NOMO-1 (cell line): ENCODE measurements around the gene PLCB4.
"Not testable (repeated sequence)": the region's sequence is repeated elsewhere in the genome, so short reads cannot be mapped to it uniquely, and the experiment has no call there.

Experiments used
- DNase-seq, 2 experiments: peaks; one replicate each; lab custom pipeline; 2025; ENCODE audit not compliant: unreplicated experiment in 2 of 2; lab: John Stamatoyannopoulos, UW

Gene PLCB4

GRCh38 chr20:9140162-9140760, 71.4 kb downstream of the PLCB4 start:
- DNase-seq, result no peak

- DNase-seq, result no peak
These were observed 72.2 kb downstream of the PLCB4 start for GRCh38 chr20:9141070-9141469.

GRCh38 chr20:9141921-9142320, 73.0 kb downstream of the PLCB4 start:
- DNase-seq, result no peak

GRCh38 chr20:9142809-9143208, 73.9 kb downstream of the PLCB4 start:
- no peak for DNase-seq

GRCh38 chr20:9143926-9144325, 75.0 kb downstream of the PLCB4 start:
- DNase-seq, result no peak

- DNase-seq, result peak in 1 of 2 experiments; percentile 5
These were observed 75.8 kb downstream of the PLCB4 start for GRCh38 chr20:9144643-9145042.

- no peak for DNase-seq
These were observed 76.3 kb downstream of the PLCB4 start for GRCh38 chr20:9145142-9145541.

- no peak for DNase-seq
These were observed 77.8 kb downstream of the PLCB4 start for GRCh38 chr20:9146649-9147048.

- no peak for DNase-seq
These were observed 78.7 kb downstream of the PLCB4 start for GRCh38 chr20:9147547-9148024.

GRCh38 chr20:9148291-9148690, 79.4 kb downstream of the PLCB4 start:
- no peak for DNase-seq

- DNase-seq, result no peak
These were observed 80.2 kb downstream of the PLCB4 start for GRCh38 chr20:9149087-9149486.

- no peak for DNase-seq
These were observed 80.9 kb downstream of the PLCB4 start for GRCh38 chr20:9149796-9150195.

- DNase-seq, result no peak
These were observed 81.8 kb downstream of the PLCB4 start for GRCh38 chr20:9150679-9151078.

- not testable (repeated sequence) for DNase-seq
These were observed 83.3 kb downstream of the PLCB4 start for GRCh38 chr20:9152139-9152538.

- DNase-seq, result no peak
These were observed 85.7 kb downstream of the PLCB4 start for GRCh38 chr20:9154464-9155024.

- no peak for DNase-seq
These were observed 87.8 kb downstream of the PLCB4 start for GRCh38 chr20:9156529-9157280.

GRCh38 chr20:9160331-9160730, 91.4 kb downstream of the PLCB4 start:
- DNase-seq, result no peak

GRCh38 chr20:9160757-9161156, 91.9 kb downstream of the PLCB4 start:
- DNase-seq, result peak in 1 of 2 experiments; percentile 10

GRCh38 chr20:9161311-9161710, 92.4 kb downstream of the PLCB4 start:
- DNase-seq, result no peak

- peak in 1 of 2 experiments; percentile 15 for DNase-seq
These were observed 94.4 kb downstream of the PLCB4 start for GRCh38 chr20:9163251-9163650.

GRCh38 chr20:9163995-9164394, 95.1 kb downstream of the PLCB4 start:
- no peak for DNase-seq

- no peak for DNase-seq
These were observed 96.4 kb downstream of the PLCB4 start for GRCh38 chr20:9165261-9165660.
